ENCODE measurements around the gene ANKRD39. TPM values are rescaled to one million over a fixed set of nuclear protein-coding genes. Genes with fewer than 3 reads are reported as not detected.

The ANKRD39 gene
- total RNA-seq, 2 donors from 2014 or later, result 8.4 to 18.0 TPM

DNA sequence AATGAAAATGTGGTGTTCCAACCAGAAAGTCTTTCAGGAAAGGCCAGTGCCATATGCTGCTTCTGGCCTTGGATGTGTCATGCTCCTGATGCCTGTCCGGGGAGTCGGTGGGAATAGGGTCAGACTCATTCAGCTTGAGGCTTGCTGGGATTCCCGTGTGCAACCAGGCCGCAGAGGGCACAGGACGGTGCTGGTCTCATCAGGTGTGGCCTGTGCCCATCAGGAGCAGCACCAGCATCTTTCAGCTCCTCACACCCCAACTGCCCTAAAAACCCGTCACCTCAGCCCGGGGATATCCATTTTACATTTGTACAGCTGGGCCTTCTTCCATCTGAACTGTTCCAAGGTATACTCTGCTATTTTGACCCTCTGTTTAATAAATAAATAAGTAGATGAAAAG lies 55.1 kb downstream of the ANKRD39 start:
- H3K27me3 ChIP-seq (replicated peaks; ENCODE audit: insufficient read depth), result no peaks in the 10 kb centered on the region
- H3K36me3 ChIP-seq, result peaks cover 7% of the 10 kb centered on the region
- no peak for DNase-seq (ENCODE audit: low spot score)
- TF ChIP-seq, protein P1, sequence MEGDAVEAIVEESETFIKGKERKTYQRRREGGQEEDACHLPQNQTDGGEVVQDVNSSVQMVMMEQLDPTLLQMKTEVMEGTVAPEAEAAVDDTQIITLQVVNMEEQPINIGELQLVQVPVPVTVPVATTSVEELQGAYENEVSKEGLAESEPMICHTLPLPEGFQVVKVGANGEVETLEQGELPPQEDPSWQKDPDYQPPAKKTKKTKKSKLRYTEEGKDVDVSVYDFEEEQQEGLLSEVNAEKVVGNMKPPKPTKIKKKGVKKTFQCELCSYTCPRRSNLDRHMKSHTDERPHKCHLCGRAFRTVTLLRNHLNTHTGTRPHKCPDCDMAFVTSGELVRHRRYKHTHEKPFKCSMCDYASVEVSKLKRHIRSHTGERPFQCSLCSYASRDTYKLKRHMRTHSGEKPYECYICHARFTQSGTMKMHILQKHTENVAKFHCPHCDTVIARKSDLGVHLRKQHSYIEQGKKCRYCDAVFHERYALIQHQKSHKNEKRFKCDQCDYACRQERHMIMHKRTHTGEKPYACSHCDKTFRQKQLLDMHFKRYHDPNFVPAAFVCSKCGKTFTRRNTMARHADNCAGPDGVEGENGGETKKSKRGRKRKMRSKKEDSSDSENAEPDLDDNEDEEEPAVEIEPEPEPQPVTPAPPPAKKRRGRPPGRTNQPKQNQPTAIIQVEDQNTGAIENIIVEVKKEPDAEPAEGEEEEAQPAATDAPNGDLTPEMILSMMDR (IDR thresholded peaks at IDR 0.05), result no peak
- H3K27ac ChIP-seq, result no peak overlapping the region
- H3K9me3 ChIP-seq, result no peaks in the 10 kb centered on the region
- ATAC-seq (ENCODE audit: insufficient number of reproducible peaks, low FRiP score, low read depth), result no peak
- H3K4me1 ChIP-seq (ENCODE audit: control insufficient read depth in 1 of 2, low read depth in 2 of 2), result peaks cover 3 to 7% of the 10 kb centered on the region in 2 donors
- no peak overlapping the region for H3K4me3 ChIP-seq

GRCh38 chr2:96801786-96802595 lies 55.8 kb downstream of the ANKRD39 start:
- Histone ChIP-seq H3K9me3 (no peaks in the 10 kb centered on the region), H3K27me3 (replicated peaks; ENCODE audit: insufficient read depth) (no peaks in the 10 kb centered on the region), H3K4me1 (ENCODE audit: control insufficient read depth in 1 of 2, low read depth in 2 of 2) (peaks cover 3 to 7% of the 10 kb centered on the region in 2 donors), H3K36me3 (peaks cover 13% of the 10 kb centered on the region), H3K4me3 (no peak overlapping the region), H3K27ac (no peak overlapping the region)
- ATAC-seq (ENCODE audit: insufficient number of reproducible peaks, low FRiP score, low read depth), result no peak
- TF ChIP-seq, protein P1 (IDR thresholded peaks at IDR 0.05), result no peak
- no peak for DNase-seq (ENCODE audit: low spot score)

DNA sequence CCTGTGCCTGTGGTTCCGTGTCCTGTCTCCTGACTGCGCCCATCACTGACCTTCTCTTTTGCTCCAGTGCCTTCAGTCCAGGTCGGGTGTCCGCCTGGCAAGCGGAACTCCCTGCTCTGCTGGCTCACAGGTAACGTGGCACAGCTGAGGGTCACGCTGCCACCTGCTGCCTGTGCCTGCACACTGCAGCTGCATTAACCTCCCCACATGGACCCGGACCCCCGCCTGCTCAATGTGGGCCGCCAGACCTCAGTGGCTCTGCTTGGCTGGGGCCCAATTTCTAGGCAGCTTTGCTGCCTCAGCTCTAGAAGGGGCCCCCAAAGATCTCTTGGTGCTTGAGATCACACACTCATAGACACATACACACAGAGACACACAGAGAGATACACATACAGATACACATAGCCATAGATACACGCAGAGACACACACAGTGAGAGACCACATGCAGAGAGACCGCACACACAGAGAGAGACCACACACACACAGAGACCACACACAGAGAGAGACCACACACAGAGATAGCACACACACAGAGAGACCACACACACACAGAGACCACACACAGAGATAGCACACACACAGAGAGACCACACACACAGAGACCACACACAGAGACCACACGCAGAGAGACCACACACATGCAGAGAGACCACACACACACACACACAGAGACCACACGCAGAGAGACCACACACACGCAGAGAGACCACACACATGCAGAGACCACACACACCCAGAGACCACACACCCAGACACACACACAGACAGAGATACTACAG lies 56.6 kb downstream of the ANKRD39 start:
- Histone ChIP-seq H3K4me3 (no peak overlapping the region), H3K27me3 (replicated peaks; ENCODE audit: insufficient read depth) (no peaks in the 10 kb centered on the region), H3K36me3 (peaks cover 13% of the 10 kb centered on the region), H3K4me1 (ENCODE audit: control insufficient read depth in 1 of 2, low read depth in 2 of 2) (peaks cover 3 to 7% of the 10 kb centered on the region in 2 donors), H3K27ac (no peak overlapping the region), H3K9me3 (no peaks in the 10 kb centered on the region)
- TF ChIP-seq, protein P1 (IDR thresholded peaks at IDR 0.05), result peak; percentile 85
- peak; percentile 33 for DNase-seq (ENCODE audit: low spot score)
- peak; percentile 48 for ATAC-seq (ENCODE audit: insufficient number of reproducible peaks, low FRiP score, low read depth)

- Histone ChIP-seq H3K36me3 (peaks cover 13% of the 10 kb centered on the region), H3K27me3 (replicated peaks; ENCODE audit: insufficient read depth) (no peaks in the 10 kb centered on the region), H3K4me3 (no peak overlapping the region), H3K27ac (no peak overlapping the region), H3K4me1 (ENCODE audit: control insufficient read depth in 1 of 2, low read depth in 2 of 2) (peaks cover 3 to 7% of the 10 kb centered on the region in 2 donors), H3K9me3 (no peaks in the 10 kb centered on the region)
- DNase-seq (ENCODE audit: low spot score) (no peak), ATAC-seq (ENCODE audit: insufficient number of reproducible peaks, low FRiP score, low read depth) (peak; percentile 7)
- TF ChIP-seq, protein P1 (IDR thresholded peaks at IDR 0.05), result no peak
Observed at GRCh38 chr2:96800061-96801004, 57.5 kb downstream of the ANKRD39 start.
